Measurements from ENCODE around the gene MTHFD1. TPM values are rescaled to one million over a fixed set of nuclear protein-coding genes. Genes with fewer than 3 reads are reported as not detected.

MTHFD1 gene
- total RNA-seq, 2 donors from 2014 or later: 40.5 to 49.9 TPM

DNA sequence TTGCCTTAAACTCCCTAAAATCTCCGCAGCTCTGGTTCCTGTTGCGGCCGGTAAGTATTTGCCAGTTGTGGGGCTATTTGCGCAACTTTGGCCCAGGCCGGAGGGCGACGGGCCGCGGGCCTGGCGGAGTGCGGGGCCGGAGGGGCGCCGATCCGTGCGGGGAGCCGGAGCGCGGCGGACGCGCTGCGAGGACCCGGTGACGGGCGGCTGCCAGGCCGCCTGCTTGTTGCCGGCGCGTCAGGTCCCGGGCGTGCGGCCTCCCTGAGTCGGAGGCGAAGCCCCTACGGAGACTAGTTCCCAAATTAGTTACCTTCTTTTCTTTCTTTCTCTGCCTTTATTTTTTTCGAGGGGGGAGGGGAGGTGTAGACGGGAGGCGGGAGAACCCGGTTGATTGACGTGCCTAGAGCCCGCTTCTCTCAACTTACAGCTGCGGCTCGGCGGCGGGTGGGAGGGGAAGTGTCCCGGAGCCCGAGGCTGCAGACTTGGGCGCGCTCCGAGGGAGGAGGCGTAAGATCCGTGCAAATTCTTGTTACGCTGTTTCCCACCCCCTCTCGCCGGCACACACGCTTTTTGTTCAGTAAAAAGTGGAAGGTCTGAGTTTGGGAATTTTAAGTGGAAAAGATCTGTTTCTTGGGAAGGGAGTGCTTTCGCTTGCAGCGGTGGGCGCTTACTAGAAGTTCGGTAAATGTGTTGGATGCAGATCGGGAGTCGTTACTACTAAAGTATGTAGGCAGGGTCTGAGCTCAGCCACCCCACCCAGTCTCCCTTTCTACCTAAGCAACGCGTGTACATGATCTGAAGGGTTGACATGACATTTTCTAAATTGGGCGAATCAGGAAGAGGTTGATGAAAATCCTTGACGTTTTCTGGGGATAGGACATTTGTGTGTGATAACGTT is 117.0 kb downstream of the MTHFD1 start:
- intact Hi-C loops (cut with DNase I): no loop called here
- peak; percentile 96 for DNase-seq (ENCODE audit: low spot score)

DNA sequence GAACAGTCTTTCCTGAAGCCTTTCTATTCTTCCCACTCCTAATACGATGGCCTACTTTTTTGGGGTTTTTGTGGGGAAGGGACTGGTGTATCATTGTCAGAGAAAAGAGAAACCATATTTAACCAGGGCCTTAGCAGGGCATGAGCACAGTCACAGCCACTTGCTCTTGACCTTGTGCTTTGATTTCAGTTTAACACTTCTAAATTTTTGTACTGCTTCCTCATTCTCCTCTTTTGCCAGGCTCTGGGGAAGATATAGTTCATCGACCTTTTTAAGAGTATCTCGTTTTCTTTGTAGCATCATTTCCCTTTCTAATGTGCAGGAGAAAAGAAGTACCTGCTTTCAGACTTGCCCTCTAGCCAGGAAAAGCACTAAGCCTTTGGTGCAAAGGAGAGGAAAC is 118.6 kb downstream of the MTHFD1 start:
- intact Hi-C loops (cut with DNase I): no loop called here
- no peak for DNase-seq (ENCODE audit: low spot score)

GRCh38 chr14:64507376-64508156 is 119.4 kb downstream of the MTHFD1 start:
- DNase-seq (ENCODE audit: low spot score): no peak
- intact Hi-C loops (cut with DNase I): no loop called here

DNA sequence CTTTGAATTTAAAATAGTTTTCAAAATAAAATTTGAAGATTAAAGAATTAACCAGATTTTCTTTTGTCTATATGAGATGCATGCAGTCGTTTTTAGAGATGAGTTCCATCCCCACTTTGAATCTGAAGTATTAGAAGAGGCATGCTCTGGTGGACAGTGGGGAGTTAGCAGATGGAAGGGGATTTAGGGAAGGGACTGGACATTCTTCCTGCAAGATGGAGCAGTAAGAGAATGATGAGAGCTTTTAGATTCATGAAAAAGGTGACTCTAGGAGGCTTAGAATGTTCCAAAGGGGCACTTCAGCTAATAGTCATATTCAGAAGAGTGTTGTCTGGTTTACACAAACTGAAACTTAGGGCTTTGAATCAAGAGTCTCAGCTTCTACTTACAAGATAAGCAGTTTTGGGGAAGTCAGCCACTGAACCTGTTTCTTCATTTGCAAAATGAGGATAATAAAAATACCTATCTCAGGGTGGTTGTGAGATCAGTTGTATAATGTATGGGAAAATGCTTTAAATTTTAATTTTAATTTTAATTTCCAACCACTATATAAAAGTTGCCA is 120.1 kb downstream of the MTHFD1 start:
- intact Hi-C loops (cut with DNase I): no loop called here
- no peak for DNase-seq (ENCODE audit: low spot score)

DNA sequence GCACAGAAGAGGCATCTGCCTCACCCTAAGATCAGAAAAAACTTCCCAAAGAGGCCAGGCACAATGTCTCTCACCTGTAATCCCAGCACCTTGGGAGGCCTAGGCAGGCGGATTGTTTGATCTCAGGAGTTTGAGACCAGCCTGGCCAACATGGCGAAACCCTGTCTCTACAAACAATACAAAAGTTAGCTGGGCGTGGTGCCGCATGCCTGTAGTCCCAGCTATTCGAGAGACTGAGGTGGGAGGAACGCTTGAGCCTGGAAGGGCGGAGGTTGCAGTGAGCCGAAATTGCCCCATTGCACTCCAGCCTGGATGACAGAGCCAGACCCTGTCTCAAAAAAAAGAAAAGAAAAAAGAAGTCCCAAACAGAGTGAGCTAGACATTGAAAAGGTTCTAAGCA is 120.9 kb downstream of the MTHFD1 start:
- intact Hi-C loops (cut with DNase I): no loop called here
- no peak for DNase-seq (ENCODE audit: low spot score)

Other genes starting within 250 kb of the MTHFD1 start
- under 1 TPM; 0.14 to 0.24 TPM for gene ESR2, start 94.0 kb upstream of the MTHFD1 start, total RNA-seq
- 1 to 10 TPM; 2.4 to 3.1 TPM for gene AKAP5, start 77.1 kb downstream of the MTHFD1 start, total RNA-seq
- gene ZBTB25, start 115.5 kb downstream of the MTHFD1 start, total RNA-seq: 10 to 100 TPM; 13.3 to 14.1 TPM
- gene ZBTB1, start 116.4 kb downstream of the MTHFD1 start, total RNA-seq: 10 to 100 TPM; 34.7 to 34.8 TPM
- gene HSPA2, start 152.4 kb downstream of the MTHFD1 start, total RNA-seq: 10 to 100 TPM; 32.7 to 49.0 TPM
- gene PPP1R36, start 161.6 kb downstream of the MTHFD1 start, total RNA-seq: under 1 TPM; 0.62 to 0.65 TPM

Measured in posterior vena cava (tissue), 2 donors.